ENCODE results near the gene TREM2.

The TREM2 gene

GRCh38 chr6:41182069-41183034 is 19.4 kb upstream of the TREM2 start:
- peak; percentile 24 for DNase-seq

- no peak for DNase-seq
Measured at GRCh38 chr6:41181566-41181965, 18.6 kb upstream of the TREM2 start.

GRCh38 chr6:41179163-41179562 is 16.2 kb upstream of the TREM2 start:
- no peak for DNase-seq

- DNase-seq = no peak
Measured at GRCh38 chr6:41177695-41178094, 14.8 kb upstream of the TREM2 start.

- DNase-seq = no peak
Measured at GRCh38 chr6:41177287-41177686, 14.4 kb upstream of the TREM2 start.

GRCh38 chr6:41176189-41176588 is 13.3 kb upstream of the TREM2 start:
- no peak for DNase-seq

GRCh38 chr6:41175084-41175483 is 12.2 kb upstream of the TREM2 start:
- no peak for DNase-seq

GRCh38 chr6:41174610-41175009 is 11.7 kb upstream of the TREM2 start:
- DNase-seq = no peak

GRCh38 chr6:41171908-41172307 is 9.0 kb upstream of the TREM2 start:
- DNase-seq = no peak

GRCh38 chr6:41170547-41171160 is 7.7 kb upstream of the TREM2 start:
- no peak for DNase-seq

GRCh38 chr6:41167173-41167963 is 4.5 kb upstream of the TREM2 start:
- DNase-seq = no peak

GRCh38 chr6:41164551-41165120 is 1.7 kb upstream of the TREM2 start:
- no peak for DNase-seq

- DNase-seq = no peak
Measured at GRCh38 chr6:41163419-41163717, 452 bp upstream of the TREM2 start.

- no peak for DNase-seq
Measured at GRCh38 chr6:41161851-41162552, 914 bp downstream of the TREM2 start.

- DNase-seq = no peak
Measured at GRCh38 chr6:41161380-41161779, 1.5 kb downstream of the TREM2 start.

- DNase-seq = no peak
Measured at GRCh38 chr6:41160933-41161332, 2.0 kb downstream of the TREM2 start.

- peak; percentile 74 for DNase-seq
Measured at GRCh38 chr6:41159415-41160082, 3.4 kb downstream of the TREM2 start.

GRCh38 chr6:41157323-41157722 is 5.6 kb downstream of the TREM2 start:
- no peak for DNase-seq

GRCh38 chr6:41156771-41157170 is 6.1 kb downstream of the TREM2 start:
- no peak for DNase-seq

- no peak for DNase-seq
Measured at GRCh38 chr6:41156001-41156400, 6.9 kb downstream of the TREM2 start.

- DNase-seq = no peak
Measured at GRCh38 chr6:41155132-41155805, 7.6 kb downstream of the TREM2 start.

Measured in NCI-H1092 (cell line).